ENCODE results near the gene B4GAT1.

B4GAT1 gene

DNA sequence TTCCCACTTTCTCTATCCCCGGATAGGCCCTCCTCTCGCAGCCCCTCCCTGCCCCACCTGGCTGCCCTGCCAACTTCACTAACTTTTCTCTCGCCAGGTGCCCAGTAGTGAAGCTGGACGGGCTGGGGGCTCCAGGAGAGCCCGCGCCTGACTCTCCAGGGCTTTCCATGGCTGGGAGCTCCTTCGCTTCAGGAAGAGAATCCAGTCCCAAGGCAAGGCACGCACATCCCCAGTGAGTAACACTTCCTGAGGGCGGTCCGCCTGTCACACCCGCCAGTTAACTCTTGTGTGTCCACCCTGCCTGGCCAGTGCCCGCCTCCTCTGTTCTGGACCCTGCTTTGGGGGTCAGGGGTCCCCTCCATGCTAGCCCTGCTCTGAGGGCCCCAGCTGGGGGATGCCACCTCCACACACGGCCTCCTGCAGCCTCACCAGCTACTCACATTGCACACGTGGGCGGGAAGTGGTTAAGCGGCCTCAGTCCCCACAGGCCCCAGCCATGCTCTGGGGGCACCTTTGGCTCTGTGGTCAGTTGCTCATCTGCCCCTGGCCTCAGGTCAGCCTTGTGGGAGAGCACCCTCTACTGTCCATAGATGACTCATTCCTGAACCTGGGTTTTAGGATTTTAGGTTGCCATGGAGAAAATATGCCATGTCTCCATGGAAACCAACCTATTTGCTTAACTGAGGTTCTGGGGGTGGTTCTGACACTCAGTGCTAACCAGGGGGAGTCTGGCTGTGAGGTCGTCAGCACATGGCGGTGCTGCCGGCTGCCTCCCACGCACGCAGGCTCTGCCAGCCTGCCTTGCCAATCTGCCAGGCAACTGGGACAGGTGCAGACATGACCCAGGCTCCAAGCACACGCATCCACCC, 11.0 kb downstream of the B4GAT1 start, which contains the start of gene RIN1:
Gene RIN1, minus strand, starts transcription at position 201 of the 869 bp plus-strand sequence. Its CDS starts 32 bp downstream, at position 169.
- DNase-seq = peak; percentile 80 to 87 (median 84)

DNA sequence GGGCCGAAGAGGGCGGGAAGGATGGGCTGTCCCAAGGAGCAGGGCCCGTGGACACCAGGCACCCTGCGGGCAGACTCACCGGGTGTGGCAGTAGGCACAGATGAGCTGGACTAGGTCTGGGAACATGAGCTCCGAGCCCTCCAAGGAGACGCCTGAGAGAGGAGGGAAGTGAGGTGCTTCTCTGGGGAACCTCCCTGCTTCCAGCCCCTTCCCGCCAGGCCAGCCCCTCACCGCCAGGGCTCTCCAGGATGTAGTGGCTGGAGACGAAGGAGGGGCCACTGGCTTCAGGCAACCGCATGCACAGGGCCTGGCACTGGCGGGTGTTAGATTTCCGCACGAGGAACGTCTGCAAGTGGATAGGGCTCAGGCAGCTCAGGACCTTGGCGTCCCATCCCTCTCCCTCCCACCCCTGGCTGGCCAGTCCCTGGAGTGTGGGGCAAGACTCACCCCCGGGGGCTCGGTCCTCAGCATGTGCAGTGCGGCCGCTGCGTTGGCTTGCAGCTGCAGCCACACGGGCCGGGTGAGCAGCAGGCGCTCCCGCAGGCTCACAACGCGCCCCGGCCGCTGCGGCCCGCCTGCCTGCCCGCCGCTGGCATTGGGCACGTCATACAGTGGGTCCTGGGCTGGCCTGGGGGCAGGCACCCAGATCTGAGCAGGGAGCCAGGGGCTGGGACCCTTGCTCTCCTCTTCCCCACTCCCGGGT, 11.7 kb downstream of the B4GAT1 start:
- DNase-seq = peak; percentile 14 to 58 (median 40)

GRCh38 chr11:66334605-66335442, 12.6 kb downstream of the B4GAT1 start:
- peak; percentile 56 to 76 (median 68) for DNase-seq

- DNase-seq = peak in 1 of 4 experiments; percentile 1
These were observed 13.4 kb downstream of the B4GAT1 start for GRCh38 chr11:66333896-66334604.

DNA sequence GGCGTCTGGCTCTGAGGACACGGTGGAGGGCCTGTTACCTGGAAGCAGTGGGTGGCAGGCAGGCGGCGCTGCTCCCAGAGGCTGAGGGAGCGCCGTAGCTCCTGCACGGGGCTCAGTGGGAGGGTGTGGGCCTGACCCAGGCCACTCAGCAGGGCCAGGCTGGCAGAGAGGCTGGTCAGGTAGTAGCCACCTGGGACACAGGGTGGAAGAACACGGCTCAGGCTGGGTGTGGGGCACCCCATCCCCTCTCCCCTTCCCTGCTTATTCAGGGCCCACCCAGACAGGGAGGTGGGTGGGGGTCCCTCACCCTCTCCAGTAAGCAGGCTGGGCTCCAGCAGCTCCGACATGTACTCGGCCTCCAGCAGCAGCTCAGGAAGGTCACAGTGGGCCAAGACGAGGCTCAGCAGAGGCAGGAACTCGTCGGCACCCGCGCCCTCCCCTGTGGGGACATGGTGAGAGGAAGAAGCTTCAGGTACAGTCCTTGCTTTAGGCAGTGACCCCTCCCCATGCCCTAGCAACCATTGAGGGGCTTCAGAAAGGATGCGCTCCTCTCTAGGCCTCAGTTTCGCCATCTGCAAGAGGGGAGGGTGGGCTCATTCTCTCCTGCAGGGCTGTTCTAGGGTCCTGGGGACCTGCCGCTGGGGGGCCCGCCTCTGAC, 14.1 kb downstream of the B4GAT1 start:
- no peak for DNase-seq

- no peak for DNase-seq
These were observed 14.8 kb downstream of the B4GAT1 start for GRCh38 chr11:66332371-66333219.

DNA sequence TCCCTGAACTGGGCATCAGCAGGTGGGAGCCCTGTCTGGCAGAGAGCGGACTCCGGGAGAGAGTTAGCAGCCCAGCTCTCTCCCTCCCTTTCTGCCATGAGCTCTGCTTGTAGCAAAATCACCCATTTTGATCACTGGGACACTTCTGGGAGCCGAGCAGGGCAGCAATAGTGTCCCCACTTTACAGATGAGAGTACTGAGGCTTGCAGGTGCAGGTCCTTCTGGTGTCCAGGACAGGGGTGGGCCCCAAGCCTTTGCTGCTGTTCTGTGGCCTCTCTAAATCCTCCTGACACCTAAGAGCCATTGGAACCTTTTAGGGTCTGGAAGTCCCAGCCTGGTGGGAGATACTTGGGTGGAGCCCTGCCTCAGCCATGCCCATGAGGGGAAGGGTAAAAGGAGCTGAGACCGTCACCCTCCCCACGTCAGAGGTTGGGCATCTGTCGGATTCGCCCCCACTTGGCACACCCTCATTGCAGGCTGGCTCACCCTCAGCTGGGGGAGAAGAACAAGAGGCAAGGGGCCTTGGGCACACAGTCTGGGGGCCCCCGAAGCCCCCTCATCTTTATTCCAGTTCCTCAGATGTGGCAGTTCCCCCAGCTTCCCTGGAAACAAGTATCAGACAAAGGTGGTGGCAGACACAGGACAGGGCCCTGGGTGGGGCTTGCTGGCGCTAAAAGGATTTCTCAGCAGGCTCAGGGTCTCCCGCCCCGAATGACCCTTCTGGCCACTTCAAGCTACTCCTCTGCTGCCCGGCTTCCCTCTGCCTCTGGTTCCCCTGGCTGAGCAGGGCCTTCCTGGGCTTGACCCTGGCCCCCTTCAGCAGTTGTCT, 15.7 kb downstream of the B4GAT1 start:
- DNase-seq = no peak

GRCh38 chr11:66330931-66331330, 16.5 kb downstream of the B4GAT1 start:
- no peak for DNase-seq

DNA sequence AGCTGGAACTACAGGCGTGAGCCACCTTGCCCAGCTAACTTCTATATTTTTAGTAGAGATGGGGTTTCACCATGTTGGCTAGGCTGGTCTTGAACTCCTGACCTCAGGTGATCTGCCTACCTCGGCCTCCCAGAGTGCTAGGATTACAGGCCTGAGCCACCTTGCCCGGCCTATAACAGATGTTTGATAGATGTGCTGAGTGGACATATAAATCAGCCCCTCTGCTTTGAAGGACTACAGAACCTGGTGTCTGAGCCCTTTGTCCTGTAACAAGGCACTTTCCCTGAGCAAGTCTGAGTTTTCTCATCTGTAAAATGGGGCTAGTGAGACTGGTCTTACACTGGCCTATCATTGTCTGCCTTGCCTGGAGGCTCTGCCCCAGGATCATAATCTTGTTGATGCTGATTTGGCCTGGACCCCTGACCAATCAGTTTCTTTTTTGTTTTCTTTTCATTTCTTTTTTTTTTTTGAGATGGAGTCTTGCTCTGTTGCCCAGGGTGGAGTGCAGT, 18.2 kb downstream of the B4GAT1 start:
- DNase-seq = no peak

DNA sequence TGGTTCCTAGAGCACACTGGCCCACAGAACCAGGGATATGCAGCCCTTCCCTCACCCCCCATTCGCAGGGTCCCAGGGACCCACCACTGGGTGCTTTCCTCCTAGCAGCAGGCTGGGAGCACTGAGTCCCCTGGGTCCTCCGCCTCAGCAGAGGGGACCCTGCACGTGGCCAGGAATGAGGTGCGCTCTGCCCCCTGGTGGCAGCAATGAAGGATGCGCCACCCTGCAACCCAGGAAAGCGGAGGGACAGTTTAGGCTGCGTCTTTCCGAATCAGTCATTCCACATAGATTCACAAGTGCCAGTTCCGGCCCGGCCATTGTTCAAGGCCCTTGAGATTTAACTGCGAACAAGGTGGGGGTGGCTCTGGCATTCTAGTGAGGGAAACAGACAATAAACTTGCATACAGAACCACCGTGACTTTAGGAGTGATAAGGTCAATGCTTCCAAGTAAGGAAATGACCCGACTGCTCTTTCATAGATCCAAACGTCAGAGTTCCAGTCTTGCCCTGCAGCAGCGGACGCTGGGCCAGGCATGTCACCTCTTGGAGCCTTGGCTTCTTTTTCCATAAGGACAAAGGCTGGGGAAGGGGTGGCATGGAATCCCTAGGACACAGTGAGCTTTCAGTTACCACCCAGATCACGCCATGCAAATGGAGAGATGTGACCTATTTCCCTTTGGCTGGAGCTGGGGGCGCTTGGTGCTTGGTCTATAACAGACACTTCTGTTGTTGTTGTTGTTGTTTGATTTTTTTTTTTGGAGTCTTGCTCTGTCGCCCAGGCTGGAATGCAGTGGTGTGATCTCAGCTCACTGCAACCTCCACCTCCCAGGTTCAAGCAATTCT, 18.9 kb downstream of the B4GAT1 start:
- peak; percentile 85 to 89 (median 86) for DNase-seq

DNA sequence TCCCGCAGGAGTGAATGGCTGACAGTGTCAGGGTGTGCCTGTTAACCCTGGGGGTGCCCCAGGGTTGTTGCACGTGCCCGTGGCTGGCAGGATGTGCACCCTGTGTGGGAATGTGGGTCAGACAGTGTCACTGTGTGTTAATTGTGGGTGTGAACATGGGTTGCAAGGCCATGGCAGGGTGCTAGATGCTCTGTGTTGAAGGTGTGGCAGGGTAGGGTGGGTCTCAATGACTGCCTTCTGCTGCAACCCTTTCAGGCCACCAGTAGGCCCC, 19.5 kb downstream of the B4GAT1 start:
- no peak for DNase-seq

GRCh38 chr11:66327171-66328030, 20.0 kb downstream of the B4GAT1 start:
- DNase-seq = no peak

GRCh38 chr11:66326261-66327111, 20.9 kb downstream of the B4GAT1 start:
- no peak for DNase-seq

DNA sequence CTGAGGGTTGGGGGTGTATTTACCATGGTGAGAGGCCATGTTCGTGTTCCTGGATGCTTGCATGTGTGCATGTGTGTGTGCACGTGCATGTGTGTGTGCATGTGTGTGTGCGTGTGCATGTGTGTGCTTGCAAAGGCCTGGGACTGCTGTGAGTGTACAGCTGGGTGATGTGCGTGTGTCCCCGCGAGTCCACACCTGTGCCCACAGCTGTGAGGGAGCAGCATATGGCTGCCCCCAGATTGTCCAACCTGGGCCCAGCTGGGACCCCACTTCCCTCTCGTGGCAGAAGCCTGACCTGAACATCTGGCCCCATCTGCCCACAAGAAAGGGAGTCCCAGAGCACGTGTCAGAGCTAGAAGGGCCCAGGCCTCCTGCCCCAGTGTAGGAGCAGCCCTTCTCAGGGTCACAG, 22.2 kb downstream of the B4GAT1 start:
- DNase-seq = no peak

GRCh38 chr11:66324664-66325063, 22.8 kb downstream of the B4GAT1 start:
- DNase-seq = no peak

- no peak for DNase-seq
These were observed 23.7 kb downstream of the B4GAT1 start for GRCh38 chr11:66323684-66324083.
